Activated gamma-delta T cell treated with Interleukin-2 at 50 U/mL for 16 hours (primary cell): ENCODE results near the gene BAHCC1.

Experiments used
- DNase-seq: peaks from one replicate; pipeline ENCODE4 v3.0.0-alpha.2; 2020

BAHCC1 gene

DNA sequence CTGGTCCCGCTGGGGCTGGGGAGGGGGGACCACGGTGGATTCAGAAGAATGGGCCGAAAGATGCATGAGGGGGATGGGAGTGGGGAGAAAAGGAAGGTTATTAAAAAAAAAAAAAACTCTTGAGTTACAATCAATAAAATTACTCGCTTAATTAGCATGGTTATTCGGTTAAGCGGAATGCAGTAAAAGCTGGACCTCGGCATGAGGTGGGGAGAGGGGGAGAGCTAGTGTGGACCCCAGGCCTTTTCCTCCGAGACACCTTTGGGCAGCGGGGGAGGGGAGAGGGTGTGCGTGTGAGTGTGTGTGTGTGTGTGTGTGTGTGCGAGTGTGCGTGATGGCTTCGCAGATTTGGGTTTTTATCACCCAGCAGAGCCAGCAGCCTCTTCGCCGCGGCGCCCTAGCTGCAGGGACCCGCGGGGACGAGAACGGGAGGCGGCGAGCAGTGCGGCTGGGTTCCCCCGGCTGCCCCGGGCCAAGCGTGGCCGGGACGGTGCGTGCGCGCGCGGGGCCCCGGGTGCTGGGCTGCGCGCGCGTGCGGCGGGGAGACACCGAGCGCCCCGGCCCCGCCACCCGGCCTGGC is 3.7 kb downstream of the BAHCC1 start:
- DNase-seq: no peak

GRCh38 chr17:81399481-81400153 is 4.4 kb downstream of the BAHCC1 start:
- no peak for DNase-seq

DNA sequence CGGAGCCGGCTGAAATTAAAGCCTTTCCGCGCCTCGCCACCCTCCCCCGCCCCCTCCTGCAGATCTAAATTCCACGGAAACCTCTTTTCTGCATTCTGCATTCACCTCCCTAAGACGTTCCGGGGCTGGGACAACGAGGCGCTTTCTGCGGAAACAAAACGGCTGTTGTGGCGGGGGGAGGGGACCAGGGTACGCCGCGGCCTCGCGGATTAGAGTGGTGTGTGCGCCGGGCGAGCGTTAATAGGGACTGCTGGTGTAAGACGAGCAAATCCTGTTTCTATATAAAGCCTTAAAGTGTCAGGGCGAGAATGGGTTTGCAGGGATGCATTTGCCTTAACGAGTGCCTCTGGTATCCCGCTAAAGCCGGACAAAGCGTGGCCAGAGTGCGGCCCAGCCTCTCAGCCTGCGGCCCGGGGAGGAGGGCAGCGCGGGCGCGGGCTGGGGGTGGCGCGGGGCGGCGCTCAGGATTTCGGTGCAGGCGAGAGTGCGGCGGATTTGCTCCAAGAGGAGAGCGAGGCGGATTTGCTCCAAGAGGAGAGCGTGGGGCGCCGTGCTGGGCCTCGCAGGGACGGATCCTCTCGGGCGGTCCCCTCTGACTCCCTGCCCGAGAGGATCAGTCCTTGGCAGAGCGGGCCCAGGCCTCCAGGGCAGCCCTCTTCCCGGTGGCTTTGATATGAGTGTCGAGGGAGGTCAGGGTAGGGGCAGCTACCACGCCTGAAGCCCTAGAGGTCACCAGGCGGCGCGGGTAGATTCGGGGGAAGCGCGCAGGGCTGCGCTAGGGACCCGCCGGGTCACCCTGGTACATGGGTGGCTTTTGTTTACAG is 5.1 kb downstream of the BAHCC1 start:
- DNase-seq: no peak

DNA sequence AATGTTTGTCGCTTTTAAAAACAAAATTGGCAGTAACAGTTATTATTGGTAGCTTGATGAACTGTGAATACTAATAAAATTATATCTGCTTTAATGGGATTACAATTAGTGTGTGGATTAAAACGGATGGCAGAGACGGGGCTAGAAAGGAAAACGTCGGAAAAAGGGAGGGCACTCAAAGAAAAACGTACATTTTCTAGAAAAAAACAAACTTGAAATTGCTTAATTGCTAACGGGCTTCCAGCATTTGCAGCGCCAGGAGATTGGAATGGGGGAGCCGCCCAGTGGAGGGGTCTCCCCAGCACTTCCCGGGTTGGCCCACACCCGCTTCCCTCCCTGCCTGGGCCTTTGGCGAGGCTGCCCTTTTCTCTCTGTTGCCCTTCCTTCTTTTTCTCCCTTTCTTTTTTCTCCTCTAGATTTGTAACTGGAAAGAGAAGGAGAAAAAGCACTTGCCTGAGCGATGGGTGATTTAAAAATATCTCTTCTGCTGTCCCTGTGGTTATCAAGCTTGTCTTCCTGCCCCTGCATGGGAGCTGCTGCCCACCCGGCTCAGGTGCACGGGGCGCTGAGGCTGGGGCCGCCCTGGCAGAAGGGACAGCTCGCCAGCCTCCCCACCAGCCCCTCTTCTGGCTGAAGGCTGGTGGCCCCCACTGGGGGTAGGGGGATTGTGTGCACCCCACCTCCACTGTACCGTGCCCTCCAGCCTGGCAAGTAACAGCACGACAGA is 5.9 kb downstream of the BAHCC1 start:
- DNase-seq: no peak

DNA sequence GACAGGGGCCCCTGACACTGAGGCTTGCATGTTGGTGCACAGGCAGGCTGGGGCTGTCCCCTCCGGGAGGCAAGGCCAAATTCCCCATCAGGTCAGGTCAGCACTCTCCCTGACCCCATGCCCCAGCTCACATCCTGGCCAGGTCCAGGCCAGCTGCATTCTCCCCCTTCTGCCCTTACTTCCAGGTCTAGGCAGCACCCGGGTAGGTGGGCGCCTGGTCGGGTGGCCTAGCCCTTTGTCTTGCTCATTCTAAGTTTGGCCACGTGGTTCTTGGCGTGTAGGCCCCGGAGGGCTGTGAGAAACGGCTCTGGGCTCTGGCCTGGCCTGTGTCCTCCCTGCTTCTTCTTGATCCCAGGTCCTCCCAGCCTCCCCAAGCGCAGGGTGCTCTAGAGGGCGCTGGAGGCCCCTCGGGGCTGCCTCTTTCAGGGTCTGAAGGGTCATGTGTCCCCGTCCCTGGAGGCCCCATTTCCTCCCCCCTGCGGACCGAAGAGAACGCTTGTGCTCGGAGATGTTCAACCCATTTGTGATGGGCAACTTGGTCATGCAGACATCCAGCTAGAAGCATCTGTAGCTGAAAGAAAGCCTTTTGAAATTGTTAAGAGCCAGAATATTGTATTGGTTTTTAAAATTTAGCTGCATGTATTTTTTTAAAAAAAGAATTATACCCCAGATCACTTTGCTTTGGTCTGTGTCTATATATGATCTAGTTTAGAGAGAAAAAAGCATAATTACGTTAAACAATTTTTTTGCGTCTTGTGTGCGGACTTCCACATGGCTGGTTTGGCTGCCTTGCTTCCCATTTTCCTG is 6.7 kb downstream of the BAHCC1 start:
- no peak for DNase-seq

DNA sequence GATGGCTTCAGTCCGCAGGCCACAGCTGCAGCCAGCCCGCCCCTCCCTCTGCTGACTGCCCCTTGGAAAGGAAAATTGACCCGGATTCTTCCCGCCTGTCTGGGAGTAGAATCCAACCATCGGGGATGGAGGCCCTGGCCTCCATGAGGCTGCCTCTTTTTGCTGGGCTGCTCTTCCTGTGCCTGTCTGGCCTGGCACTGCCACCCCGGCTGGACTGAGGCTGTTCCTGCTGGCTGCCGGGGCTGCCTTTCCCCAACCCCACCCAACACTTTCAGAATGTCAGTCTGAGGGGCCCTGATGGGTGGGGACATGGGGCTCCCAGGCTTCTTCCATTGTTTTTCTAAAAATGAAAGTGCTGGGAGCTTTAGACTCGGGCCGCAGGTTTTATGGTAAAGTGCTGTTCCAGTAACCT is 7.3 kb downstream of the BAHCC1 start:
- DNase-seq: no peak

- DNase-seq: no peak
Measured at GRCh38 chr17:81402981-81403467, 7.8 kb downstream of the BAHCC1 start.

- no peak for DNase-seq
Measured at GRCh38 chr17:81403671-81404534, 8.6 kb downstream of the BAHCC1 start.

GRCh38 chr17:81404558-81405165 is 9.4 kb downstream of the BAHCC1 start:
- DNase-seq: no peak

DNA sequence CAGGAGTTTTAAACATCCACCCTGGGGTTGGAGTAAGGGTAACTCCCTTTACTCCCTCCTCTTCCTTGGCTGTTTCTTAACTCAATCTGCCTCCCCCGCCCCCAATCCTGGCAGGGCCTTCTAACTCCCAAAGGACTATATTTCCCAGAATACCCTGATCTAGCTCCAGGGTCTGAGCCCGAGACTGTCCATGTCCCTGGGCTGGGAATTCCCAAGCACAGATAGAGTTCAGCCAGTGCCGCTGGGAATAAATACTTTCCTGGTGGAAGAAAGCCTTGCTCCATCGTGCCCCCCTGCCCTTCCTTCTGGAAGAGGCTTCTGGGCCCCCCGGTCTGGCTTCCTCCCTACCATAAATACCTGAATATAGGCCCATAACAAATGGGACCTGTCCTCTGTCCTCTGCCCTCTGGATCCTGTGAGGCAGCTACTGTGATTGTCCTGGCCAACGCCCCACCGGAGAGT is 10.2 kb downstream of the BAHCC1 start:
- DNase-seq: no peak

GRCh38 chr17:81406117-81406953 is 11.1 kb downstream of the BAHCC1 start:
- DNase-seq: no peak

DNA sequence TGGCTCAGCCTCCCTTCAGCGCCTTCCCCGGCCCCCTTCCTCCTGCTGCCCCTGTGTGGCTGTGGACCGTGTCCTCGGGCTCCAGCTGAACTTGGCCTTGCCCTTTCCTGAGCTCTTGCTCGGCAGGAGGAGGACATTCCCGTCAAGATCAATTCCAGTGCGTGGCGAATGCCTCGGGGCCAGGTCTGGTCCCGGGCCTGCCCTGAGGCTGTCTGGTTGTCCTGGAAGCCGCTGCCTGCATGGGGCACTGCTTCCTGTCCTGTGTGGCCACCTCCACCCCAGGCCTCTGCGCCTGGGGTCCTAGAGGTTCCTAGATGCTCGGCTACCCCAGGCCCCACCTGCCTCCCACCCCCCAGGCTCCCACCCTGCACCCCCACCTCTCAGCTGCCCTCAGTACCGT is 12.8 kb downstream of the BAHCC1 start:
- DNase-seq: no peak

- no peak for DNase-seq
Measured at GRCh38 chr17:81409190-81409935, 14.1 kb downstream of the BAHCC1 start.

GRCh38 chr17:81410852-81411251 is 15.6 kb downstream of the BAHCC1 start:
- DNase-seq: no peak

DNA sequence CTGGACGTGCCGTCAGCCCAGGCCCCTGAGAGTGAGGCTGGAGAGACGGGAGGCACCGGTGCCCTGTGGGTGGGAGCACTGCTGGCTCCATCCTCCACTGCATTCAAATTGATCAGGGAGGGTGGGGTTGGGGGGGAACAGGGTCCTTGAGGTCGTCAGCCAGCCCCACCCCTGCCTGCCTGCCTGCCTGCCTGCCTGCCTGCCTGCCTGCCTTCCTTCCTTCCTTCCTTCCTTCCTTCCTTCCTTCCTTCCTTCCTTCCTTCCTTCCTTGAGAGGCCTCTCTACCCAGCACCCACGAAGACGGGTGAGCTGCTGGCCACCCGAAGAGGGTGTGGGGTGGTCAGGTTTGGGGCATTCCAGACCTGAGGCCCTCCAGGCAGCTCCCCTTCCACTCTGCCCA is 16.0 kb downstream of the BAHCC1 start:
- no peak for DNase-seq

GRCh38 chr17:81412490-81413093 is 17.3 kb downstream of the BAHCC1 start:
- DNase-seq: peak; percentile 66

DNA sequence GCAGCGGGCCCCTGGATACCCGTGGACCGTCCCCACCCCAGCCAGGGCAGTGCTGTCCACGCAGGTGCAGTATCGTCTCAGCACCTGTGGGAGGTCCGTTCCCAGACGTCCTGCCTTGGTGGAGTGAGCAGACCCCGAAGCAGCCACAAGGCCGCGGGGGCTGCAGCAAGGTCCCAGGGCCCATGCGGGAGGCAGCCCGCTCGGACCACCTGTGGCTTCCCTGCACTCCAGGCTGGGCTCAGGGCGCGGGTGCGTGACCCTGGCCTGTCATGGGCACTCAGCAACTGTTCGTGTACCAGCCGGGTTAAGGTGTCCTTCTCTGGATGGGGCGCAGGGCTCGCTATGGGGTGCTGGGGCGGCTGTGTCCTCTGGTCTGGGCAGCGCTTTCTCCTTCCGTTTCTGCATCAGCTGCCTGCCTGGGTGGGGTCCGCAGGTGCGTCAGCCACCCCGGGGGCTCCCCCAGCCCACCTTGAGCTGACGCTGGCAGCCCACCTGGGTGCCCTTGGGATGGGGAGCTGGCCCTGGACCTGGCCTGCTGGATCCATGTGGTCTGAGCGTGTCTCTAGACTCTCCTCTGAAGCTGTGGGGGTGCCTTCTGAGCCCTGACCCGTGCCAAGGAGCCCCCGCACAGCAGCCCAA is 18.4 kb downstream of the BAHCC1 start:
- DNase-seq: no peak
